K562 (cell line): Measurements from ENCODE around the gene SLC34A3. TPM values are rescaled to one million over a fixed set of nuclear protein-coding genes. Genes with fewer than 3 reads are reported as not detected.

Experiments used
- ASH1L ChIP-seq: fragments of 450-650 bp; IDR thresholded peaks from 2 replicates; pipeline ENCODE4 v1.6.1; 2018; ENCODE audit warnings: borderline replicate concordance, mild to moderate bottlenecking, low read depth; ENCODE audit not compliant: partially characterized antibody
- CBFA2T2 ChIP-seq: fragments of 450-650 bp; conservative IDR thresholded peaks from 2 replicates; pipeline ENCODE4 v1.6.1; 2017; ENCODE audit warnings: mild to moderate bottlenecking
- CTBP1 ChIP-seq: fragments of 450-650 bp; IDR thresholded peaks from 2 replicates; pipeline ENCODE4 v1.6.1; 2016; ENCODE audit warnings: borderline replicate concordance
- HCFC1 ChIP-seq: IDR thresholded peaks from 2 replicates; pipeline ENCODE4 v1.6.1; 2012; ENCODE audit warnings: low read depth, low read length, improper control_type of control experiment
- HMGN3 ChIP-seq: IDR thresholded peaks from 2 replicates; pipeline ENCODE4 v1.6.1; 2011; ENCODE audit warnings: borderline replicate concordance, low read depth, mild to moderate bottlenecking, mixed read lengths, low read length; ENCODE audit not compliant: insufficient read length; ENCODE audit errors: extremely low read depth
- KLF13 ChIP-seq: fragments of 450-650 bp; IDR thresholded peaks from 2 replicates; pipeline ENCODE4 v1.6.1; 2016; ENCODE audit warnings: missing genetic modification characterization, low read depth, mild to moderate bottlenecking, missing compliant biosample characterization, moderate library complexity, borderline replicate concordance
- MEIS2 ChIP-seq: fragments of 450-650 bp; IDR thresholded peaks from 2 replicates; pipeline ENCODE4 v1.6.1; 2014; ENCODE audit warnings: mild to moderate bottlenecking; ENCODE audit not compliant: partially characterized antibody
- NCOA4 ChIP-seq: fragments of 450-650 bp; IDR thresholded peaks from 2 replicates; pipeline ENCODE4 v1.6.1; 2018; ENCODE audit warnings: mild to moderate bottlenecking; ENCODE audit not compliant: partially characterized antibody
- NFXL1 ChIP-seq: fragments of 450-650 bp; formaldehyde crosslinking; IDR thresholded peaks from 2 replicates; pipeline ENCODE4 v1.4.0; 2021; ENCODE audit warnings: mild to moderate bottlenecking
- NR1H2 ChIP-seq: sonication (generic); formaldehyde crosslinking; IDR thresholded peaks from 2 replicates; pipeline ENCODE4 v1.4.0; 2020; ENCODE audit warnings: mild to moderate bottlenecking, missing genetic modification reagents
- POLR2B ChIP-seq: fragments of 450-650 bp; IDR thresholded peaks from 2 replicates; pipeline ENCODE4 v1.6.1; 2018; ENCODE audit warnings: low read depth; ENCODE audit not compliant: partially characterized antibody
- POLR2G ChIP-seq: fragments of 200-400 bp; formaldehyde crosslinking; IDR thresholded peaks from 2 replicates; pipeline ENCODE4 v1.6.1; 2017; ENCODE audit warnings: low read depth, mild to moderate bottlenecking, antibody characterized with exemption, low read length, moderate library complexity
- SMAD4 ChIP-seq: fragments of 250-450 bp; sonication (Bioruptor Pico); conservative IDR thresholded peaks from 2 replicates; pipeline ENCODE4 v1.8.0; 2021; ENCODE audit warnings: inconsistent platforms, mild to moderate bottlenecking, moderate library complexity
- TAF15 ChIP-seq: fragments of 200-400 bp; formaldehyde crosslinking; IDR thresholded peaks from 2 replicates; pipeline ENCODE4 v1.6.1; 2017; ENCODE audit warnings: mild to moderate bottlenecking, low read depth, low read length, moderate library complexity
- TEAD4 ChIP-seq, 2 experiments: sonication (generic) in 1 of 2; formaldehyde crosslinking in 1 of 2; IDR thresholded peaks; 2 replicates each; pipeline versions ENCODE4 v1.6.1 to v1.8.0; 2012 to 2022; ENCODE audit warnings: borderline replicate concordance in 1 of 2, inconsistent platforms in 1 of 2, low read length in 1 of 2, mild to moderate bottlenecking in 1 of 2, missing genetic modification reagents in 1 of 2
- ZBTB17 ChIP-seq: fragments of 450-650 bp; formaldehyde crosslinking; IDR thresholded peaks from 2 replicates; pipeline ENCODE4 v1.4.0; 2020; ENCODE audit warnings: mild to moderate bottlenecking
- ZNF224 ChIP-seq: sonication (generic); formaldehyde crosslinking; IDR thresholded peaks from 2 replicates; pipeline ENCODE4 v1.8.0; 2022; ENCODE audit warnings: mild to moderate bottlenecking, missing genetic modification reagents
- ZNF445 ChIP-seq: fragments of 250-450 bp; sonication (Bioruptor Pico); IDR thresholded peaks from 2 replicates; pipeline ENCODE4 v1.4.0; 2020; ENCODE audit warnings: low read depth, mild to moderate bottlenecking, moderate library complexity
- ZNF507 ChIP-seq: conservative IDR thresholded peaks from 2 replicates; pipeline ENCODE4 v1.6.1; 2017; ENCODE audit warnings: missing genetic modification characterization, missing compliant biosample characterization
- polyA plus RNA-seq, 8 experiments: library from polyadenylated mRNA; depleted of rRNA in 4 of 8; stranded (reverse) in 5 of 8; unstranded in 3 of 8; fragments of >200 nt; fragmentation: Nextera tagmentation in 2 of 8; fragmentation: Illumina TruSeq in 1 of 8; extraction: Ambion mirVana in 2 of 8; extraction: Trizol in 1 of 8; gene quantifications; 2 replicates each; pipeline versions ENCODE4 v1.2.1 to v1.2.3, GENCODE V29; 2011 to 2014; ENCODE audit warnings: inconsistent platforms in 1 of 8, missing spikeins in 1 of 8
- total RNA-seq, 7 experiments: library from RNA; depleted of rRNA in 6 of 7; stranded (reverse); fragments of >200 nt in 6 of 7; fragmentation: Illumina TruSeq in 2 of 7; extraction: Trizol in 2 of 7; gene quantifications; 2 replicates each; pipeline versions ENCODE4 v1.2.1 to v1.2.3, GENCODE V29; 2011 to 2021; ENCODE audit warnings: low replicate concordance in 1 of 7
- TF ChIP-seq, protein P1 (sequence below): fragments of 200-800 bp; sonication (Bioruptor generic); IDR thresholded peaks from 2 replicates; pipeline ENCODE4 v1.6.1; 2017; ENCODE audit warnings: missing genetic modification characterization, missing compliant biosample characterization
- TF ChIP-seq, protein P2 (sequence below), 2 experiments: fragments of 450-650 bp; conservative IDR thresholded peaks; 2 replicates each; pipeline ENCODE4 v1.6.1; 2017; ENCODE audit warnings: mild to moderate bottlenecking in 2 of 2, moderate library complexity in 2 of 2
- TF ChIP-seq, protein P3 (sequence below): sonication (generic); formaldehyde crosslinking; IDR thresholded peaks from 2 replicates; pipeline ENCODE4 v1.8.0; 2022; ENCODE audit warnings: missing genetic modification reagents, mild to moderate bottlenecking, moderate library complexity, borderline replicate concordance

SLC34A3 gene
- total and polyA plus RNA-seq, 9 of the 15 experiments (the other 6 are each of a cell fraction or from before 2014, with no cell fraction given), result not detected

DNA sequence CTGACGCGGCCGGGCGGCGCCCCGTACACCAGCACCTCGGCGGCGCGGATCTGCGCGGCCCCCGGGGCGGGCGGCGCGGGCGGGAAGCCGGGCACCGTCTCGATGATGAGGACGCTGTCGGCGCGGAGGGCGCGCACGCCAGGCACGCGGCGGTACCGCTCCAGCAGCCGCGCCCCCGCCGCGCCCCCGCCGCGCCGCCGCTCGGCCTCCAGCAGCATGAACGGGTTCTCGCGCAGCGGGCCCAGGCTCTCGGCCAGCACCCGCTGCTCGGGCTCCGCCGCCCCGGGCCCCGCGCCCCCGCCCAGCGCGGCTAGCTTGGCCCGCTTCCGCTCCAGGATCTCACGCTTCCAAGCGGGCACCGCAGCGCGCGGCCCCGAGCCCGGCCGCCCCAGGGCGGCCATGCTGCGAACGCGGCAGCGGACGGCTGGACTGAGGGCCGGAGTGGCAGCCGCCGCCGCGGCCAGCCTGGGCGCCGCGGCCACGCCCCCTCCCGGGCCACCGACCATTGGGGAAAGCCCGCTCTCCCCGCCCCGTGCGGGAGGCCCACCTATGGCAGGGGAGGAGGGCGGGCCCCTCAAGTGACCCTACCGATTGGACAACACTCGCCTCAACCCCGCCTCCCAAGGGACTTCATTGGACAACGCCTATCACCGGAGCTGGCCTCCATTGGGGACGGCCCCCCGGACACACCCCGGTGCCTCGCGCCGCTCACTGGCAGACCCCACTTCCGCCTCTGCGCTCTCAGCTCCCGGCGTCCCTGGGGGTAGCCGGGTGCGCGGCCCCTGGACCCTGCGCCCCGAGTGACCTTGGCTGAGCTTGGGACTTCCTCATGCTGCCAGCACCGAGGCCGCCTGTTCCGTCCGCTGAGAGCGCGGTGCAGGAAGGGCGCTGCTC is 30.1 kb upstream of the SLC34A3 start, which contains the start of gene TPRN (continued):
- TF ChIP-seq ZNF224 (CRISPR knock-in tag), result no peak
- TF ChIP-seq HMGN3, result peak; percentile 94
- TF ChIP-seq NFXL1 (CRISPR knock-in tag), result no peak
- TF ChIP-seq NR1H2 (CRISPR knock-in tag), result no peak
- TF ChIP-seq NCOA4, result no peak
- TF ChIP-seq TEAD4 (IDR thresholded peaks at IDR 0.05; ENCODE audit: low read length), result no peak
- TF ChIP-seq TEAD4 (CRISPR knock-in tag; IDR thresholded peaks at IDR 0.05; ENCODE audit: borderline replicate concordance), result no peak
- TF ChIP-seq, protein P1, sequence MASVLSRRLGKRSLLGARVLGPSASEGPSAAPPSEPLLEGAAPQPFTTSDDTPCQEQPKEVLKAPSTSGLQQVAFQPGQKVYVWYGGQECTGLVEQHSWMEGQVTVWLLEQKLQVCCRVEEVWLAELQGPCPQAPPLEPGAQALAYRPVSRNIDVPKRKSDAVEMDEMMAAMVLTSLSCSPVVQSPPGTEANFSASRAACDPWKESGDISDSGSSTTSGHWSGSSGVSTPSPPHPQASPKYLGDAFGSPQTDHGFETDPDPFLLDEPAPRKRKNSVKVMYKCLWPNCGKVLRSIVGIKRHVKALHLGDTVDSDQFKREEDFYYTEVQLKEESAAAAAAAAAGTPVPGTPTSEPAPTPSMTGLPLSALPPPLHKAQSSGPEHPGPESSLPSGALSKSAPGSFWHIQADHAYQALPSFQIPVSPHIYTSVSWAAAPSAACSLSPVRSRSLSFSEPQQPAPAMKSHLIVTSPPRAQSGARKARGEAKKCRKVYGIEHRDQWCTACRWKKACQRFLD, result 0 out of 2 replicates have a peak, but pooled peaks have one; percentile 38
- peak; percentile 94 for TF ChIP-seq ASH1L
- TF ChIP-seq, protein P2, sequence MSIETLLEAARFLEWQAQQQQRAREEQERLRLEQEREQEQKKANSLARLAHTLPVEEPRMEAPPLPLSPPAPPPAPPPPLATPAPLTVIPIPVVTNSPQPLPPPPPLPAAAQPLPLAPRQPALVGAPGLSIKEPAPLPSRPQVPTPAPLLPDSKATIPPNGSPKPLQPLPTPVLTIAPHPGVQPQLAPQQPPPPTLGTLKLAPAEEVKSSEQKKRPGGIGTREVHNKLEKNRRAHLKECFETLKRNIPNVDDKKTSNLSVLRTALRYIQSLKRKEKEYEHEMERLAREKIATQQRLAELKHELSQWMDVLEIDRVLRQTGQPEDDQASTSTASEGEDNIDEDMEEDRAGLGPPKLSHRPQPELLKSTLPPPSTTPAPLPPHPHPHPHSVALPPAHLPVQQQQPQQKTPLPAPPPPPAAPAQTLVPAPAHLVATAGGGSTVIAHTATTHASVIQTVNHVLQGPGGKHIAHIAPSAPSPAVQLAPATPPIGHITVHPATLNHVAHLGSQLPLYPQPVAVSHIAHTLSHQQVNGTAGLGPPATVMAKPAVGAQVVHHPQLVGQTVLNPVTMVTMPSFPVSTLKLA (conservative IDR thresholded peaks at IDR 0.05), result peak; percentile 80 to 88
- no peak for TF ChIP-seq ZBTB17 (CRISPR knock-in tag)
- TF ChIP-seq SMAD4 (CRISPR knock-in tag), result peak; percentile 79
- TF ChIP-seq POLR2B, result peak; percentile 76
- peak; percentile 75; the same call in 1 of the 2 replicates for TF ChIP-seq CTBP1
- no peak for TF ChIP-seq ZNF445
- no peak for TF ChIP-seq CBFA2T2
- no peak for TF ChIP-seq KLF13 (tag)
- peak; percentile 3; the same call in 1 of the 2 replicates for TF ChIP-seq HCFC1
- no peak for TF ChIP-seq ZNF507 (tag)
- no peak for TF ChIP-seq MEIS2
- TF ChIP-seq, protein P3, sequence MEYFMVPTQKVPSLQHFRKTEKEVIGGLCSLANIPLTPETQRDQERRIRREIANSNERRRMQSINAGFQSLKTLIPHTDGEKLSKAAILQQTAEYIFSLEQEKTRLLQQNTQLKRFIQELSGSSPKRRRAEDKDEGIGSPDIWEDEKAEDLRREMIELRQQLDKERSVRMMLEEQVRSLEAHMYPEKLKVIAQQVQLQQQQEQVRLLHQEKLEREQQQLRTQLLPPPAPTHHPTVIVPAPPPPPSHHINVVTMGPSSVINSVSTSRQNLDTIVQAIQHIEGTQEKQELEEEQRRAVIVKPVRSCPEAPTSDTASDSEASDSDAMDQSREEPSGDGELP, result peak; percentile 40; the same call in 1 of the 2 replicates
- no peak for TF ChIP-seq TAF15
- TF ChIP-seq POLR2G, result peak; percentile 98
